Inferior parietal cortex (tissue), 1 donor: ENCODE data around the gene RIMS4.

Source experiments
- DNase-seq: peaks from one replicate; pipeline ENCODE4 v3.0.0-alpha.2; 2016; ENCODE audit errors: extremely low spot score

The RIMS4 gene

GRCh38 chr20:44742304-44743079 is 67.9 kb downstream of the RIMS4 start:
- DNase-seq, result no peak

GRCh38 chr20:44739942-44740341 is 70.4 kb downstream of the RIMS4 start:
- DNase-seq, result no peak

GRCh38 chr20:44738813-44739477 is 71.4 kb downstream of the RIMS4 start:
- peak; percentile 93 for DNase-seq

- DNase-seq, result no peak
Observed at GRCh38 chr20:44737116-44737515, 73.2 kb downstream of the RIMS4 start.

- DNase-seq, result peak; percentile 93
Observed at GRCh38 chr20:44736170-44737021, 74.0 kb downstream of the RIMS4 start.

- DNase-seq, result no peak
Observed at GRCh38 chr20:44735816-44736169, 74.6 kb downstream of the RIMS4 start.

GRCh38 chr20:44734938-44735337 is 75.4 kb downstream of the RIMS4 start:
- no peak for DNase-seq

- peak; percentile 87 for DNase-seq
Observed at GRCh38 chr20:44733341-44734069, 76.8 kb downstream of the RIMS4 start.

- no peak for DNase-seq
Observed at GRCh38 chr20:44732327-44732726, 78.0 kb downstream of the RIMS4 start.

- DNase-seq, result no peak
Observed at GRCh38 chr20:44731657-44732056, 78.7 kb downstream of the RIMS4 start.

GRCh38 chr20:44730441-44730840 is 79.9 kb downstream of the RIMS4 start:
- DNase-seq, result no peak

GRCh38 chr20:44728801-44729443 is 81.4 kb downstream of the RIMS4 start:
- DNase-seq, result no peak

GRCh38 chr20:44727651-44728050 is 82.7 kb downstream of the RIMS4 start:
- no peak for DNase-seq

- no peak for DNase-seq
Observed at GRCh38 chr20:44727039-44727438, 83.3 kb downstream of the RIMS4 start.

- no peak for DNase-seq
Observed at GRCh38 chr20:44725837-44726236, 84.5 kb downstream of the RIMS4 start.

GRCh38 chr20:44724423-44725091 is 85.8 kb downstream of the RIMS4 start:
- no peak for DNase-seq

- DNase-seq, result no peak
Observed at GRCh38 chr20:44723798-44724362, 86.5 kb downstream of the RIMS4 start.

GRCh38 chr20:44723391-44723790 is 87.0 kb downstream of the RIMS4 start:
- DNase-seq, result no peak

GRCh38 chr20:44722990-44723389 is 87.4 kb downstream of the RIMS4 start:
- no peak for DNase-seq

- no peak for DNase-seq
Observed at GRCh38 chr20:44721785-44722054, 88.6 kb downstream of the RIMS4 start.
